ENCODE results near the gene NUDT8.
A peak's percentile ranks its signal among the peaks of the same experiment; 100 is the strongest.
"Not testable (repeated sequence)": the region's sequence is repeated elsewhere in the genome, so short reads cannot be mapped to it uniquely, and the experiment has no call there.

NUDT8 gene

DNA sequence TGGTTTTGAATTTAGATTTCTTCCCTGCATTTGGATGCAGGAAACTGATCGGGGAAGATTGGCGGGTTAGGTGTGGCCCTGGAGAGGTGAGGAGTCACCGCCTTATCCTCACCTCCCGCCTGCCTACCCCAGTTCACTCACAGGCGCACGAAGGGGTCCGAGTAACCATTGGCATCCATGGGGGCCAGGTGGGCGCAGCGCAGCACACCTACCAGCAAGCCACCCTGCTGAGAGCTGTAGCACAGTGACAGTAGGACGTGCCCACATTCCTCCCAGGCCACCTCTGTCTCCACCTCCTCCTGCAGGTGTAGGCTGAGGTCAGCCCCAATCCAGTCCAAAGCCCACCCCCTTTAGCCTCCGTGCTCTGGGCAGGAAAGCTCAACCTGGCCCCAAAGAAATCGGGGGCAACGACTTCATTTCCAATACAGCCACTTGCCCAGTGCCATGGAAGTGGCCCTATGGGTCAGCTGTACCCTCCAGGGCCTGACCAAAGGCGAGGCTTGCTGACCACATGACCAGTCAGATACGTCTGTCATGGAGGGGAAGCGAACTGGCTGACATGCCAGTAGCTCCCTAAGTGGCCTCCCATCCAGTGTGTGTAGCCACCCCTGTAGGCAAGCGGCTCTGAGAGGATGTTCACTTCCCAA, 16.3 kb downstream of the NUDT8 start:
- DNase-seq (ENCODE audit: low read depth in 2 of 2): no peak

DNA sequence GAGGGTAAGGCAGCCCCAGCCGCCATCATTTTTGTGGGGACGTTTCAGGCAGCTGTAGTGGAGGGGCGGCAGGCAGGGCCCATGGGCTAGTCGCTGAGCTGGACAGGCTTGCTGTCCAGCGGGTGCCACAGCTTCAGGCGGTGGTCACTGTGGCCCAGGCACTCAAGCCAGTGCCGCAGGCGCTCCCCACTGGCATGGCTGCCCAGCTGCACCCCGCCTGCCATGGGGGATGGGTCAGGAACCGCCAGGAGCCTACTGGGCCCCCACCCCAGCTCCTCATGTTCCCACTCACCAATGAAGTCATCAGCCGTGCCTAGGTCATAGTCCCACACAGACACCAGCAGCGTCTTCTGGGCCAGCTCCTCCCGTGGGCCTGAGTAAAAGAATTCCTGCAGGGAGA, 17.0 kb downstream of the NUDT8 start:
- DNase-seq (ENCODE audit: low read depth in 2 of 2): no peak

DNA sequence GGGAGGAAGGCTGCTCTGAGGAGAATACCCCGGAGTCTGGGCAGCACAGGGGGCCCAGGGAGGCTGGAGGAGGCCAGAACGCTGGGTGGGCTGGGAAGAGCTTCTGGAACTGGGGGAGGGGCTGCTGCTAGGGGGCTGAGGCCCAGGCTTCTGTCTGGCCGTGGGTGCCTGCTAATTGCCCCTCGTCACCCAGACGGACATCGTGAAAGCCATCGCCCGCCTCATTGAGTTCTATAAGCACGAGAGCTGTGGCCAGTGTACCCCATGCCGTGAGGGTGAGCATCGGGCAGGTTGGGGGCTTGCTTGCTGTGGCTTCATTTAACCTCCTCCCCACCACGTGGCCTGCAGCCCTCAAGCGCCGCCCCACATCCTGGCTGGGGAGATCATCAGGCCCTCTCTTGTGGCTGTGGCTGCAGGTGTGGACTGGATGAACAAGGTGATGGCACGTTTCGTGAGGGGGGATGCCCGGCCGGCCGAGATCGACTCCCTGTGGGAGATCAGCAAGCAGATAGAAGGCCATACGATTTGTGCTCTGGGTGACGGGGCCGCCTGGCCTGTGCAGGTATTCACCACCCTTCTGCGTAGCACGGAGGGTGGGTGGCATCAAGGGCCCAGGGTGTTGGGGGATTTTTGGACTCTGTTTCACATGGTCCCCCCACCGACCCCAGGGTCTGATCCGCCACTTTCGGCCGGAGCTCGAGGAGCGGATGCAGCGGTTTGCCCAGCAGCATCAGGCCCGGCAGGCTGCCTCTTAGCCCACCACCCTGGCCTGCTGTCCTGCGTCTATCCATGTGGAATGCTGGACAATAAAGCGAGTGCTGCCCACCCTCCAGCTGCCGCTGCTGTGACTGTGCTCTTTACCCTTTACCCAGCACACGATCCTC, 17.8 kb downstream of the NUDT8 start:
- no peak for DNase-seq (ENCODE audit: low read depth in 2 of 2)

DNA sequence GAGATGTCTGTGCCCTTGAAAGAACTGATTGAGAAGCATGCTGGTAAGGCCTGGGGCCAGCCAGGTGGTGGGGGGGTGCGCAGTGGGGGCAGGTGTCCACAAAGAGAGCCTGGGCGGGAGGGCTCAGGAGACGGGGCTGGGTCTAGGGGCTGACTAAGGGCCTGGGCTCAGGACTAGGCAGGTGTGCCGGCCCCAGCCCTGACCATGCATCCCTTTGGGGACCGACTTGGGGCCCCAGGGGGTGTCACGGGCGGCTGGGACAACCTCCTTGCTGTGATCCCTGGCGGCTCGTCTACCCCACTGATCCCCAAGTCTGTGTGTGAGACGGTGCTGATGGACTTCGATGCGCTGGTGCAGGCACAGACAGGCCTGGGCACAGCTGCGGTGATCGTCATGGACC, 18.6 kb downstream of the NUDT8 start:
- no peak for DNase-seq (ENCODE audit: low read depth in 2 of 2)

DNA sequence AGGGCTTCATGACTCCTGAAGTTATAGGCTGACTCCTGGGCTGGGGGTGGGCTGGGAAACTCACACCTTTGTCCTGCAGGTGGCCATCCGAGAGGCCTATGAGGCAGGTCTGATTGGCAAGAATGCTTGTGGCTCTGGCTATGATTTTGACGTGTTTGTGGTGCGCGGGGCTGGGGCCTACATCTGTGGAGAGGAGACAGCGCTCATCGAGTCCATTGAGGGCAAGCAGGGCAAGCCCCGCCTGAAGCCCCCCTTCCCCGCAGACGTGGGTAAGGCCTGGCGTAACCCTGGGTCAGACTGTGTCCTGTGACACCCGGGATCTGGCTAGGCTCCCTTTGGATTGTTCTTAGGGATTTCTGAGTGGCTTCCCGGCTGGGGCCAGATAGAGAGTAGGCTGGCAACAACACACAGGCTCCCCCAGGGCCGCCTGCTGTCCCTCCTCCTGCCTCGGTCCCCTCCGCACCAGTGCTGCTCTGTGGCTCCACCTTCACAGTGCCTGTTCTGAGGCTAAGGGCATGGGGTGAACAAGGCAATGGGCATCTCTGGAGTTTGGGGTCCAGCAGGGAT, 19.4 kb downstream of the NUDT8 start:
- no peak for DNase-seq (ENCODE audit: low read depth in 2 of 2)

DNA sequence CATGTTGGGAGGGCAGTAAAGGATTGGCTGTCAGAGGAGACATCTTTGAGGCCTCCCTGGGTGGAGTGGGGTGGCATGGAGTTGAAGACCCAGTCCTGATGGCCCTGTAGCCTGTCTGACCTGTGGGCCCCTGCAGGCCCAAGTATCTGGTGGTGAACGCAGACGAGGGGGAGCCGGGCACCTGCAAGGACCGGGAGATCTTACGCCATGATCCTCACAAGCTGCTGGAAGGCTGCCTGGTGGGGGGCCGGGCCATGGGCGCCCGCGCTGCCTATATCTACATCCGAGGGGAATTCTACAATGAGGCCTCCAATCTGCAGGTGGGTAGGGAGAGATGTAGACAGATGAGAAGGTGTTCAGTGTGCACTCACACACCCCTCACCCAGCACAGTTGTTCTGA, 20.4 kb downstream of the NUDT8 start:
- DNase-seq (ENCODE audit: low read depth in 2 of 2): no peak

DNA sequence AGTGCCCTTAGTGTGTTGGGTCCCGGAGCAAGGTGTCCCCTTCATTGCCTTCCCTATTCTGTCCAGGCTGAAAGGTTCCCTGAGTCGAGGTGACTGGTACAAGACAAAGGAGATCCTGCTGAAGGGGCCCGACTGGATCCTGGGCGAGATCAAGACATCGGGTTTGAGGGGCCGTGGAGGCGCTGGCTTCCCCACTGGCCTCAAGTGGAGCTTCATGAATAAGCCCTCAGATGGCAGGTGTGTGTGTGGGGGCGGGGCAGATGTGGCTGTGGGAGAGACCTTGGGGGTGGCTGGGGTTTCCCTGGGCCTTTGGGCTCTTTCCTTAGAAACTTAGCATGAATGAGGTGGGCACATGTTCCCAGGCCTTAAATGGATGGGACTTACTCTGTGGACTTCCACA, 21.3 kb downstream of the NUDT8 start:
- no peak for DNase-seq (ENCODE audit: low read depth in 2 of 2)

DNA sequence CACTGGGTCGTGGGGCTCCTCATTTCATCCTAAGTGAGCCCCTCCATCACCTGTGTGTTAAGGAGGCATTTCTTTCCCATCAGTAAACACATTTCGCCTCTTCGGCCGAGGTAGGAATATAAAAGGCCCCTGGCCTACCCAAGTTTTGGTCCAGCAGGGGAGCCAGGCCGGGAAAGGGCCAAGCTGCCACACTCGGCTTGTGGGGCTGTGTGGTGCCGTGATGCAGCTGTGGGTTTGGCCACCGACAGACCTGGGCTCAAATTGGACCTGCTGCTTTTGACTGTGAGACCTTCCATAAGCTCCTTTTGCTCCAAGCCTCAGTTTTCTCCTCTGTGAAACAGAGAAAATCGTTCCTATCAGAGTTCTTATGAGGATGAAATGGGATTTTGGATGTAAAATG, 22.2 kb downstream of the NUDT8 start:
- DNase-seq (ENCODE audit: low read depth in 2 of 2): no peak

DNA sequence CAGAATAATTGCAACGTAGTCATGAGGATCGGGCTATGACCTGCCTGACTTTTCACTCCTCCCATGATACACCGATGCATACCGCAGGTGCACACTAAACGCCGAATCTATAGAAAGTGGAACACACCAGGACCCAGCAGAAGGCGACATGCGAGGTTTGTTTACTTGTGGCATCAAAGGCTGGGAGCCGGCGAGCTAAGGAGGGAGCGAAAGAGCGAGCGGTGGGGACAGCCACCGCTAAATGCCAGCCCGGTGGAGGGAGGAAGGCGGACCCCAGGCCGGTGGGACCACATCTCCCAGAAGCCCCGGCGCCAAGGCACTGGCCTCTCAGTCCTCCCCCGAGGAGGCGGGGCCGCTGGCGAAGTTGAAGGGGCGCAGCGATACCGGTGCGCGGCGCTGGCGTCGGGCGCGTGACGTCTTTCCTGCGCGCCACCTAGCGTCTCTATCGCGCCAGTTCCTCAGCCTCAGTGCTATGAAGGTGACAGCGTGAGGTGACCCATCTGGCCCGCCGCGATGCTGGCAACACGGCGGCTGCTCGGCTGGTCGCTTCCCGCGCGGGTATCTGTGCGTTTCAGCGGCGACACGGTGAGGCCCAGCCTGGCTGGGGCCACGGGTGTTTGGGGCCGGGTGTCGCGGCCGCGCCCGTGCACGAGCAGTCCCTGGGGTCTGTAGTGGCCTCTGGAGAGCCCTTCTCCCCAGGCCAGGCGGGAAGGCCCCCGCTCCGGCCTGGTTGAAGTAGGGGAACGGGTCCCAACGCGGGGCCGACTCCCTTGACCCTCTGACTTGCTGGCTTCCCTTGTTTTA, 23.0 kb downstream of the NUDT8 start, which contains the start of gene NDUFV1:
TSS of gene NDUFV1 (plus strand) at position 445 of the 804 bp plus-strand sequence. CDS start at position 514, 69 bp downstream.
- DNase-seq (ENCODE audit: low read depth in 2 of 2): peak; percentile 86 to 92

DNA sequence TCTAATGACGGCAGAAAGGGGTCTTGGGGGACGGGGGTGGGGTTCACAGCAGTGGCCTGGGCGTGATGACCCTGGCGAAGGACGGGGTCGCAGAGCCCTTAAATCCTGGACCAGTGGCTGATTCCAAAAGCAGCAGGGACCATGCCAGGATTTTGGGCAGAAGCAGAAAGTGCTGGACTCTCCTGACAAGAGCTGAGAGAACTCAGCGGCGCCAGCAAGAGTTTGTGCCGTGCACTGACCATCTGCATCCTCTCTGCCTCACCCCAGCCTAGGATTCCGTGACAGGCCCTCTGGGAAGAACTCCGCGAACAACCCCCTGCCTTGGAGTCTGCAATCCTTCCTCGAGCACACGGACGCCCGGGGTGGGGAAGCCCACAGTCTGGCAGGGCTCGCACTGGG, 23.6 kb downstream of the NUDT8 start:
- DNase-seq (ENCODE audit: low read depth in 2 of 2): no peak

DNA sequence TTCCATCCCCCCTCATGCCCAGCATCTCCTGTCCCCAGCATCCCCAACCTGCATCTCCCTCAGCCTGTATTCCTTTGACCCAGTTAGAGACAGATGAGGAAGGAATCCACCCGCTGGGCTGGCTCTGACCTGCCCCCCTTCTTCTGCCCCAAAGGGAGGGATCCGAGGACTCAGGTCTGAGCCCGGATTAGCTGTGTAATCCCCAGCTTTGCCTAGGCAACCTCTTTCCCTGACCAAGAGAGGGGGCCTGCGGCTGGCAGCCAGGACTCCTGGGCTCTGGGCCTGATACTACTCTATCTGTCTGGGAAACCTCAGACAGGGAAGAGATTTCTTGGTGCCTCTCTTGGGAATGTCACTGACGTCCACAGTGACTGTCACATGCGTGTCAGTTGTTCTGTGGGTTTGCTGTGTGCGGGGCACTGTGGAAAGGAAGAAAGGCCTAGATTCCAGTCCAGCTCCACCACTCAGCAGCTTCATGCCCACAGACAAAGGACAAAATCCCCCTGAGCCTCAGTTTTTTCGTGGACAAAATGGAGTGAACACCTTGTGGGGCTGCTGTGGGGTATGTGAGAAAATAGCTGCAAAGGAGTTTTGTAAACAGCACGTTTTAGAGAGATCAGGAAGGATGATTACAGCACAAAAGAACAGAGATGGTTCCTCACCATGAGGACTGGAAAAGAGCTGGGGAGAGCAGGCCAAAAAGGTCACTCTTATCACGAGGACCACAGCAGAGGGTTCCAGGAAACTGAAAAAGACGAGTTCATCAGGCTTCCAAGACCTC, 24.3 kb downstream of the NUDT8 start:
- DNase-seq (ENCODE audit: low read depth in 2 of 2): no peak

DNA sequence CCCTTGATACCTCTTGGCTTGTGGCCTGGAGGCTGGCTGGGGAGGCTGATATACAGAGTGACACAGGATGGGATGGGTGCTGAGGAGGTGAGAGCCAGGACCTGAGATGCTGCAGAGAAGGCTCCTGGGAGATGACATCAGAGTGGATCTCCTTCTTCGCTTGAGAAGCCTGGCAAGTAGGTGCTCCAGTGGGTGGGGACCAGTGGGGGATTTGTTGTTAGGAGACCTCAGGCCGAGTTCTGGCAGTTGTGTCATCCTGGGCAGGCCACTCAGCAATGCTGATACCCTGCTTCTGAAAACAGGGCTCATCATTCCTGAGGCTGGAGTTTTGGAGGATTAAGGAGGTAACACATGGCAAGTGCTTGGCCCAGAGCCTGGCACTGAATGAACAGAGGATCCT, 24.9 kb downstream of the NUDT8 start:
- DNase-seq (ENCODE audit: low read depth in 2 of 2): no peak

DNA sequence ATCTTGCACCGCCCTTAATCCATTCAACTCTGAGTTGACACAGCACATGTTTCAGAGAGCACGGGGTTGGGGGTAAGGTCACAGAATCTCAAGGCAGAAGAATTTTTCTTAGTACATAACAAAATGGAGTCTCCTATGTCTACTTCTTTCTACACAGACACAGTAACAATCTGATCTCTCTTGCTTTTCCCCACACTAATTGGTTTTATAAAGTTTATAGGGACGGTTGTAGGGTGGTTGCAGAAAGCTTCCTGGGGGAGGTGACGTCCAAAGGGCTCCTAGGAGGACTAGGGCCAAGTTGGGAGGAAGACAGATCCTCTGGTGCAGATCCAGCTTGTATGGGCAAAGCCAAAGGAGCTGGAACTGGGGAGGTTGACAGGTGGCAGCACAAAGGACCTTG, 25.6 kb downstream of the NUDT8 start:
- DNase-seq (ENCODE audit: low read depth in 2 of 2): not testable (repeated sequence)

DNA sequence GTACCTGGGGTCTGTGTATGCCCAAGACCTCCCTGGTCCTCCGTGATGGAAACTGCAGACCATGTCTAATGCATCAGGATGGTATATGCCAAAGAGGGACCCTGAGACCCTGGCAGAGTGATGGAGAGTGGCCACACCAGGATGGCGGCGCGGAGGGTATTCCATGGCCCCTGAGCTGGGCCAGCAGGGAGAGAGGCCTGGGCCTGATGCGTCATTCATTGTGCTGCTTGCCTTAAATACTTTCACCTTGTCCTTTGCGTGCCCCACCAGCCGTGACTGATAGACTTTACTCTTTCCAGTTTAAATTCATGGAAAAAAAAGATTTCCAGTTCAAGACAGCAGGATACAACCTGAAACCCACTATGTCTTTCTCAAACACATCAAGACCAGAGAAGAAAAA, 28.6 kb downstream of the NUDT8 start:
- no peak for DNase-seq (ENCODE audit: low read depth in 2 of 2)

DNA sequence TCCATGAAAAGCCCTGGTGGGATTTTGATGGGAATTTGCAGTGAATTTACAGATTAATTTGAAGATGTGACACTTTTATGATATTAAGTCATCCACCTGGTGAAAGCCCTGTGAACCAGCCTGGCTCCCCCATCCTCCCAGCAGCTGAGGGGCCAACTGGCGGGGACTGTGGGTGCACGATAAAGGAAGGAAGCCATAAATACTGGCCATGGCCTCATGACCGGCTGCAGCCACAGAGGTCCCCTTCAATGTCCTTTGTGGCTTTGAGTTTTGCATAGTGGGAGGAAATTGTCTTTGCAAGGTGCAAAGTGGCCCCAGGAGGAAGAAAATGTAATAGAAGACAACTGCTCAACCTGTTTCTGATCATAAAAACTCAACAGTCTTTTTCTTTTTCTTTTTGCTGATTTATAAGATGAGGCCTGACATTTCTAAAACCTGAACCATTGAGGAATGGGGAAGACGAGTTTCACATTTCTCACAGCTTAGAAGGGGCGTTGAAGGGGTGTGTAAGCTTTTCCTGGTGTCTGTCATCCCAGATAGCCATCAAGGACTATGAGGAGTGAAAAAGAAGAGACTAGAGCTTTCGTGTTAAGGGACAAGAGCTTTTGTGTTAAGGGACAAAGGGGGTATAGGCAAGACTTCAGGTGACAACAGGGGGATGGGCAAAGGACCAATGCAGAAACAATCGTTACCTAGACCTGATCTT, 29.3 kb downstream of the NUDT8 start:
- DNase-seq (ENCODE audit: low read depth in 2 of 2): no peak

DNA sequence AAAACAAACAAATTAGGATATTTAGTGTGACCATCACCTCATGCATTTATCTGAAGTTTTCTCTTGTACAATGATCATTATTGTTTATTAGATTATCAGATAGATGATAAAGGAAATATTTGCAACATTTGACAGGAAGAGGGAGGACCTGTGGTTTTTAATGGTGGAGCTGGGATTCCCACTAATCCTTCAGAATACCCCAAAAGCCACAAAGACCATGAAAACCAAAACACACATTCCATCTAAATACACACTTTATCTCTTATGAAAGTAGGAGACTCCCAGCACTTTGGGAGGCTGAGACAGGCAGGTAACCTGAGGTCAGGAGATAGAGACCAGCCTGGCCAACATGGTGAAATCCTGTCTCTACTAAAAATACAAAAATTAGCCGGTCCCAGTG, 30.6 kb downstream of the NUDT8 start:
- DNase-seq (ENCODE audit: low read depth in 2 of 2): no peak

DNA sequence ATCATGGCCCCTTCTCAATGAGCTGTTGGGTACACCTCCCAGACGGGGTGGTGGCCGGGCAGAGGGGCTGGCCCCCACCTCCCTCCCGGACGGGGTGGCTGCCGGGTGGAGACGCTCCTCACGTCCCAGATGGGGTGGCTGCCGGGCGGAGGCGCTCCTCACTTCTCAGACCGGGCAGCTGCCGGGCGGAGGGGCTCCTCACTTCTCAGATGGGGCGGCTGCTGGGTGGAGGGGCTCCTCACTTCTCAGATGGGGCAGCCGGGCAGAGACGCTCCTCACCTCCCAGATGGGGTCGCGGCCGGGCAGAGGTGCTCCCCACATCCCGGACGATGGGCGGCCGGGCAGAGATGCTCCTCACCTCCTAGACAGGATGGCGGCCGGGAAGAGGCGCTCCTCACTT, 31.8 kb downstream of the NUDT8 start:
- DNase-seq (ENCODE audit: low read depth in 2 of 2): not testable (repeated sequence)

DNA sequence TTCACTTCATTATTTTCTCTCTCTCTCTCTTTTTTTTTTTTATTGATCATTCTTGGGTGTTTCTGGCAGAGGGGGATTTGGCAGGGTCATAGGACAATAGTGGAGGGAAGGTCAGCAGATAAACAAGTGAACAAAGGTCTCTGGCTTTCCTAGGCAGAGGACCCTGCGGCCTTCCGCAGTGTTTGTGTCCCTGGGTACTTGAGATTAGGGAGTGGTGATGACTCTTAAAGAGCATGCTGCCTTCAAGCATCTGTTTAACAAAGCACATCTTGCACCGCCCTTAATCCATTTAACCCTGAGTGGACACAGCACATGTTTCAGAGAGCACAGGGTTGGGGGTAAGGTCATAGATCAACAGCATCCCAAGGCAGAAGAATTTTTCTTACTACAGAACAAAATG, 32.3 kb downstream of the NUDT8 start:
- DNase-seq (ENCODE audit: low read depth in 2 of 2): not testable (repeated sequence)

DNA sequence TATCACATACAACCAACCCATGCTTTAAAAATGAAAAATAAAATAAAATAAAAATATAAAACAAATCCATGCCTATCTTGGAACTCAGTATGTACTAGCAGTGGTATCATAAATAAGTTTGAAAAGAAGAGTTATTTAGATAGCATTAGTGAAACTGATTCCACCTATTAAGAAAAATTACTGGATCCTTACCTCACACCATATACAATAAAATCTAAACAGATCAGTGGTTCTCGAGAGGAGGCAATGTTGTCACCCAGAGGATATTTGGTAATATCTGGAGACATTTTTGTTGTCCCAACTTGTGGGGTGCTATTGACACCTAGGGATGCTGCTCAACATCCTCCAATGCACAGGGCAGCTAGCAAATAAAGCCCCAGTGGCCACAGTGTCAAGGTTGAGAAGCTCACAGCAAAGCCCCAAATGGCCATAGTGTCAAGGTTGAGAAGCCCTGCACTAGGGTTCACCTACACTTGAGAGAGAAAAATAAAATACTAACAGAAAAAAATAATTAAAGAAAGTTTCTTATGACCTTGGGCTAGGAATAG, 32.9 kb downstream of the NUDT8 start:
- no peak for DNase-seq (ENCODE audit: low read depth in 2 of 2)

DNA sequence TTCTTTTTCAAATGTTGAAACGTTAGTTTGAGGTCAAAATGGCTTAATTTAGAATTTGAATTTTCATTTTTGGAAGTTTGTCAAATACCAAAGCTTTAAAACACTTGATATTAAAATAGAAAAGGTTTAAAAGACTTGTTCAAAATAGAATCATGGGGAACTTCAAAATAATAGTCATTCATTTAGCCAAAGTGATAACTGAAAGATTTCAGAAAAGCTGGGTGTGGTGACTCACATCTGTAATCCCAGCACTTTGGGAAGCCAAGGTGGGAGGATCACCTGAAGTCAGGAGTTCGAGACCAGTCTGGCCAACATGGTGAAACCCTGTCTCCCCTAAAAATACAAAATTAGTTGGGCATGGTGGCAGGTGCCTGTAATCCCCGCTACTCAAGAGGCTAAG, 35.3 kb downstream of the NUDT8 start:
- DNase-seq (ENCODE audit: low read depth in 2 of 2): no peak

DNA sequence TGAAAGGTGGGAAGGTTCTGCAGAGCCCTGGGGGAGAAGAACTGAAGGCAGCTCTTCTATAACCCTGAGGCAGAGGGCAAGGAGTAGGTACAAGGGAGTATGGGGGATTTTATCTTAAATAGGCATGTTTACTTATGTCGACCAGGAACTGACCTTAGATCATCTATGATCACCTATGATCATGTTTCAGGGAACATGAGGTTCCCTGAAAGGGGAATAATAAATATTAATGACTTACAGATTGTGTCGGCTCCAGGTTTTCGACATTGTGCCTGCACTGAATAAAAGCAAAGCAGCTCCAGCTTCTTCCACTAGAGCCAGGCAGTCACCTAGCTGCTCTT, 36.2 kb downstream of the NUDT8 start:
- no peak for DNase-seq (ENCODE audit: low read depth in 2 of 2)

Data from stimulated activated CD4-positive, alpha-beta T cell treated with anti-CD3 and anti-CD28 coated beads, Interleukin-1b, Interleukin-23, amount 100 ng/mL, for 1 hour (primary cell).